K562 (cell line): Measurements from ENCODE around the gene CCDC102B. TPM values are rescaled to one million over a fixed set of nuclear protein-coding genes. Genes with fewer than 3 reads are reported as not detected.

ENCODE experiments used
- ATAC-seq: fragments of 200-7000 bp; cut with Tn5 transposase; 3 replicates; pipeline ENCODE4 v1.9.1; 2020; ENCODE audit warnings: moderate library complexity
- BruUV-seq: library from RNA; stranded (reverse); fragments of 400-500 nt; replicated peaks from 2 replicates; lab custom pipeline; 2021; lab: Mats Ljungman, UMichigan
- CTCF ChIA-PET: fragments of 300-600 bp; formaldehyde crosslinking; extraction: SDS; loops from one replicate; lab custom pipeline; 2021; ENCODE audit warnings: low intra/inter-chr PET ratio; lab: Yijun Ruan, JAX
- POLR2A ChIA-PET: fragments of 300-600, 350-650 bp; sonication (Branson Sonifier 250); formaldehyde crosslinking; extraction: SDS; loops from one replicate; lab custom pipeline; 2021; ENCODE audit warnings: antibody characterized with exemption, inconsistent platforms; lab: Yijun Ruan, JAX
- DNase-seq, 4 experiments: peaks; one replicate each; pipeline versions ENCODE4 v3.0.0 to v3.0.0-alpha.2; 2011 to 2018; ENCODE audit warnings: low spot score in 3 of 4, mixed read lengths in 3 of 4; ENCODE audit errors: extremely low read depth in 1 of 4
- FAIRE-seq: peaks from 2 replicates; lab custom pipeline; 2011; peaks lifted over from hg19 to GRCh38; lab: Jason Lieb, UNC
- H2AFZ ChIP-seq: 2 replicates; pipeline ENCODE4 v1.6.0; 2011; ENCODE audit warnings: low read depth, low read length, control low read depth, inconsistent platforms
- H3K27ac ChIP-seq: fragments of 200-600 bp; 3 replicates; pipeline ENCODE4 v1.8.0; 2011; ENCODE audit warnings: low read depth, mild to moderate bottlenecking, control low read depth, inconsistent platforms, low read length, moderate library complexity, mixed read lengths; ENCODE audit errors: extremely low read depth
- H3K27me3 ChIP-seq, 2 experiments: fragments of 300-600 bp in 1 of 2; 2 replicates in 1 of 2; 3 replicates in 1 of 2; pipeline versions ENCODE4 v1.6.0 to v1.8.0; 2011; ENCODE audit warnings: inconsistent platforms in 2 of 2, low read length in 2 of 2, mild to moderate bottlenecking in 1 of 2, mixed read lengths in 1 of 2, moderate library complexity in 1 of 2; ENCODE audit not compliant: control insufficient read depth in 2 of 2, insufficient read depth in 2 of 2
- H3K36me3 ChIP-seq: fragments of 300-600 bp; 3 replicates; pipeline ENCODE4 v1.8.0; 2011; ENCODE audit warnings: mild to moderate bottlenecking, low read length, inconsistent platforms; ENCODE audit not compliant: control insufficient read depth, insufficient read depth
- H3K4me1 ChIP-seq, 2 experiments: fragments of 200-600 bp in 1 of 2; replicated peaks in 1 of 2; 2 replicates in 1 of 2; 3 replicates in 1 of 2; pipeline versions ENCODE4 v1.5.1 to v1.8.0; 2011; ENCODE audit warnings: inconsistent platforms in 2 of 2, low read length in 2 of 2, mild to moderate bottlenecking in 1 of 2, mixed read lengths in 1 of 2, moderate library complexity in 1 of 2; ENCODE audit not compliant: control insufficient read depth in 2 of 2, insufficient read depth in 2 of 2
- H3K4me2 ChIP-seq: 2 replicates; pipeline ENCODE4 v1.6.1; 2011; ENCODE audit warnings: low read length, control low read depth, inconsistent platforms, mixed read lengths; ENCODE audit not compliant: insufficient read depth
- H3K4me3 ChIP-seq: fragments of 200-600 bp; sonication (generic), shearing (Covaris generic); 2 replicates; pipeline ENCODE4 v1.5.1; 2016; ENCODE audit warnings: control low read depth, inconsistent platforms
- H3K79me2 ChIP-seq: fragments of 200-600 bp; 3 replicates; pipeline ENCODE4 v1.8.0; 2011; ENCODE audit warnings: low read length, inconsistent platforms; ENCODE audit not compliant: control insufficient read depth, insufficient read depth
- H3K9ac ChIP-seq, 2 experiments: 2 replicates each; pipeline versions ENCODE4 v1.6.0 to v1.6.1; 2011; ENCODE audit warnings: low read depth in 2 of 2, low read length in 2 of 2, control low read depth in 1 of 2, inconsistent platforms in 1 of 2, mild to moderate bottlenecking in 1 of 2, mixed read lengths in 1 of 2; ENCODE audit not compliant: insufficient read depth in 1 of 2
- H3K9me1 ChIP-seq: one replicate; pipeline ENCODE4 v1.6.0; 2011; ENCODE audit warnings: inconsistent platforms, mild to moderate bottlenecking, low read length, moderate library complexity; ENCODE audit not compliant: control insufficient read depth, insufficient read depth
- H3K9me3 ChIP-seq: replicated peaks from 2 replicates; pipeline ENCODE4 v1.5.1; 2011; ENCODE audit warnings: low read depth, low read length, inconsistent platforms; ENCODE audit not compliant: control insufficient read depth, insufficient read depth
- H4K20me1 ChIP-seq: replicated peaks from 2 replicates; pipeline ENCODE4 v1.6.1; 2011; ENCODE audit warnings: low read length, inconsistent platforms, mixed read lengths; ENCODE audit not compliant: control insufficient read depth, insufficient read depth
- BRF2 ChIP-seq: IDR thresholded peaks from 3 replicates; pipeline ENCODE4 v1.6.1; 2011; ENCODE audit warnings: borderline replicate concordance, mild to moderate bottlenecking; ENCODE audit not compliant: insufficient read length, insufficient read depth
- CHD7 ChIP-seq: fragments of 200-600 bp; sonication (generic); IDR thresholded peaks from one replicate; pipeline ENCODE4 v1.6.1; 2012; ENCODE audit warnings: mild to moderate bottlenecking, low read depth, low read length, inconsistent platforms
- KAT7 ChIP-seq: sonication (generic); formaldehyde crosslinking; IDR thresholded peaks from 2 replicates; pipeline ENCODE4 v1.8.0; 2022; ENCODE audit warnings: missing genetic modification reagents, mild to moderate bottlenecking, borderline replicate concordance
- PHF21A ChIP-seq: fragments of 450-650 bp; IDR thresholded peaks from 2 replicates; pipeline ENCODE4 v1.6.1; 2017; ENCODE audit warnings: low read depth, borderline replicate concordance
- RUNX1 ChIP-seq: sonication (generic); IDR thresholded peaks from 2 replicates; pipeline ENCODE4 v1.6.1; 2016; ENCODE audit warnings: antibody characterized with exemption, low read depth
- SP1 ChIP-seq: sonication (generic); formaldehyde crosslinking; IDR thresholded peaks from 2 replicates; pipeline ENCODE4 v1.8.1; 2022; ENCODE audit warnings: mild to moderate bottlenecking, missing genetic modification reagents
- TAF1 ChIP-seq: IDR thresholded peaks from 2 replicates; pipeline ENCODE4 v1.6.1; 2011; ENCODE audit warnings: mild to moderate bottlenecking, low read length, moderate library complexity; ENCODE audit not compliant: insufficient read depth, control insufficient read depth, severe bottlenecking; ENCODE audit errors: extremely low read depth
- ZNF695 ChIP-seq: fragments of 450-650 bp; formaldehyde crosslinking; IDR thresholded peaks from 2 replicates; pipeline ENCODE4 v1.4.0; 2020; ENCODE audit warnings: mild to moderate bottlenecking, moderate library complexity
- WGBS: fragments of 100-300 bp; shearing (Covaris generic); methylation state at CpG from one replicate; pipeline ENCODE4 v1.1.6; 2016; ENCODE audit warnings: low coverage, mixed read lengths; ENCODE audit not compliant: insufficient coverage; ENCODE audit errors: missing lambda C conversion rate; 5-methylcytosine and 5-hydroxymethylcytosine counted together
- in situ Hi-C: fragments of 300-500 bp; cut with MboI; formaldehyde crosslinking; loops from 4 replicates; pipeline ENCODE4 v1.15.0; 2018; ENCODE audit warnings: inconsistent platforms, mixed read lengths
- intact Hi-C: fragments of 100-400 bp; cut with micrococcal nuclease; formaldehyde crosslinking; loops from 2 replicates; pipeline ENCODE4 v1.14.2; 2022
- polyA plus RNA-seq, 8 experiments: library from polyadenylated mRNA; depleted of rRNA in 4 of 8; stranded (reverse) in 5 of 8; unstranded in 3 of 8; fragments of >200 nt; fragmentation: Nextera tagmentation in 2 of 8; fragmentation: Illumina TruSeq in 1 of 8; extraction: Ambion mirVana in 2 of 8; extraction: Trizol in 1 of 8; gene quantifications; 2 replicates each; pipeline versions ENCODE4 v1.2.1 to v1.2.3, GENCODE V29; 2011 to 2014; ENCODE audit warnings: inconsistent platforms in 1 of 8, missing spikeins in 1 of 8
- total RNA-seq, 7 experiments: library from RNA; depleted of rRNA in 6 of 7; stranded (reverse); fragments of >200 nt in 6 of 7; fragmentation: Illumina TruSeq in 2 of 7; extraction: Trizol in 2 of 7; gene quantifications; 2 replicates each; pipeline versions ENCODE4 v1.2.1 to v1.2.3, GENCODE V29; 2011 to 2021; ENCODE audit warnings: low replicate concordance in 1 of 7
- TF ChIP-seq, protein P1 (sequence below): IDR thresholded peaks from 2 replicates; pipeline ENCODE4 v1.6.1; 2016; ENCODE audit warnings: missing genetic modification characterization, missing compliant biosample characterization

Gene CCDC102B
- total and polyA plus RNA-seq, 9 of the 15 experiments (the other 6 are each of a cell fraction or from before 2014, with no cell fraction given) = 0.18 to 1.5 (median 0.73) TPM

GRCh38 chr18:68984342-68984741, 186.5 kb downstream of the CCDC102B start:
- intact Hi-C loops (no loop called here), in situ Hi-C loops (no loop called here)
- BruUV-seq = no TSS peak
- ChIA-PET POLR2A (no interaction called here), CTCF (no interaction called here)
- Histone ChIP-seq H3K4me1 (no peaks in the 10 kb centered on the region), H3K4me2 (no peak overlapping the region), H3K9ac (no peak overlapping the region), H4K20me1 (no peaks in the 10 kb centered on the region), H3K27ac (no peak overlapping the region), H2AFZ (no peak overlapping the region), H3K4me3 (no peak overlapping the region), H3K27me3 (no peaks in the 10 kb centered on the region), H3K9me1 (no peaks in the 10 kb centered on the region), H3K36me3 (no peaks in the 10 kb centered on the region), H3K9me3 (no peaks in the 10 kb centered on the region), H3K79me2 (no peaks in the 10 kb centered on the region)
- 0% methylated on average over 2 of the region's 2 CpGs for WGBS
- DNase-seq = no peak
- no peak for FAIRE-seq
- ATAC-seq = no peak
- TF ChIP-seq BRF2 (no peak), SP1 (CRISPR knock-in tag) (no peak), TAF1 (no peak), RUNX1 (no peak), KAT7 (CRISPR knock-in tag) (no peak), ZNF695 (CRISPR knock-in tag) (no peak), PHF21A (no peak), CHD7 (no peak)
- TF ChIP-seq, protein P1, sequence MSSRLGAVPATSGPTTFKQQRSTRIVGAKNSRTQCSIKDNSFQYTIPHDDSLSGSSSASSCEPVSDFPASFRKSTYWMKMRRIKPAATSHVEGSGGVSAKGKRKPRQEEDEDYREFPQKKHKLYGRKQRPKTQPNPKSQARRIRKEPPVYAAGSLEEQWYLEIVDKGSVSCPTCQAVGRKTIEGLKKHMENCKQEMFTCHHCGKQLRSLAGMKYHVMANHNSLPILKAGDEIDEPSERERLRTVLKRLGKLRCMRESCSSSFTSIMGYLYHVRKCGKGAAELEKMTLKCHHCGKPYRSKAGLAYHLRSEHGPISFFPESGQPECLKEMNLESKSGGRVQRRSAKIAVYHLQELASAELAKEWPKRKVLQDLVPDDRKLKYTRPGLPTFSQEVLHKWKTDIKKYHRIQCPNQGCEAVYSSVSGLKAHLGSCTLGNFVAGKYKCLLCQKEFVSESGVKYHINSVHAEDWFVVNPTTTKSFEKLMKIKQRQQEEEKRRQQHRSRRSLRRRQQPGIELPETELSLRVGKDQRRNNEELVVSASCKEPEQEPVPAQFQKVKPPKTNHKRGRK (tag) = no peak
